A204.1 (cell line): Measurements from ENCODE around the gene RASA3.
"Not testable (repeated sequence)": the region's sequence is repeated elsewhere in the genome, so short reads cannot be mapped to it uniquely, and the experiment has no call there.

ENCODE experiments used
- FAIRE-seq: peaks from 2 replicates; lab custom pipeline; 2012; peaks lifted over from hg19 to GRCh38; lab: Jason Lieb, UNC

The RASA3 gene

GRCh38 chr13:114112231-114112825 is 20.1 kb downstream of the RASA3 start:
- FAIRE-seq, result no peak

- no peak for FAIRE-seq
These were observed 20.8 kb downstream of the RASA3 start for GRCh38 chr13:114111577-114111976.

GRCh38 chr13:114110830-114111189 is 21.6 kb downstream of the RASA3 start:
- FAIRE-seq, result not testable (repeated sequence)

- no peak for FAIRE-seq
These were observed 22.2 kb downstream of the RASA3 start for GRCh38 chr13:114110091-114110829.

- no peak for FAIRE-seq
These were observed 22.8 kb downstream of the RASA3 start for GRCh38 chr13:114109641-114110041.

GRCh38 chr13:114108894-114109293 is 23.5 kb downstream of the RASA3 start:
- FAIRE-seq, result no peak

- FAIRE-seq, result no peak
These were observed 24.2 kb downstream of the RASA3 start for GRCh38 chr13:114108141-114108761.

- FAIRE-seq, result no peak
These were observed 24.7 kb downstream of the RASA3 start for GRCh38 chr13:114107686-114108081.

- no peak for FAIRE-seq
These were observed 25.3 kb downstream of the RASA3 start for GRCh38 chr13:114106991-114107685.

- FAIRE-seq, result no peak
These were observed 25.9 kb downstream of the RASA3 start for GRCh38 chr13:114106526-114106925.

GRCh38 chr13:114105521-114106225 is 26.8 kb downstream of the RASA3 start:
- no peak for FAIRE-seq

- no peak for FAIRE-seq
These were observed 27.5 kb downstream of the RASA3 start for GRCh38 chr13:114104655-114105520.

- no peak for FAIRE-seq
These were observed 28.4 kb downstream of the RASA3 start for GRCh38 chr13:114103801-114104654.

- not testable (repeated sequence) for FAIRE-seq
These were observed 29.2 kb downstream of the RASA3 start for GRCh38 chr13:114103289-114103621.

GRCh38 chr13:114102521-114103288 is 29.7 kb downstream of the RASA3 start:
- no peak for FAIRE-seq

GRCh38 chr13:114102131-114102520 is 30.3 kb downstream of the RASA3 start:
- no peak for FAIRE-seq

- no peak for FAIRE-seq
These were observed 30.9 kb downstream of the RASA3 start for GRCh38 chr13:114101358-114102130.

- no peak for FAIRE-seq
These were observed 31.7 kb downstream of the RASA3 start for GRCh38 chr13:114100446-114101357.
